Activated gamma-delta T cell (primary cell): Measurements from ENCODE around the gene SDK1.
"Not testable (repeated sequence)": the region's sequence is repeated elsewhere in the genome, so short reads cannot be mapped to it uniquely, and the experiment has no call there.

Experiments used
- DNase-seq: peaks from one replicate; lab custom pipeline; 2025; lab: John Stamatoyannopoulos, UW

SDK1 gene

DNA sequence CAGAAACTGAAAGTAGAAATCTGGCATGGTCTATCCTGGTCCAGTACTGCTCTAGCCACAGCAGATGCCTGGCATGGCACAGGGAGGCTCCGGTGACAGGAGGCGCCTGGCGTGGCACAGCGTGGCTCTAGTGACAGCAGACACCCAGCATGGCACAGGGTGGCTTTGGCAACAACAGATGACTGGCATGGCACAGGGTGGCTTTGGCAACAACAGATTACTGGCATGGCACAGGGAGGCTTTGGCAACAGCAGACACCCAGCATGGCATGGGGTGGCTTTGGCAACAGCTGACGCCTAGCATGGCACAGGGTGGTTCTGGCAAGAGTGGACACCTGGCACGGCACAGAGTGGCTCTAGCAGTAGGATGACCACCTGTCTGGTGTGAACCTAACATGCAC lies 900.5 kb downstream of the SDK1 start:
- DNase-seq = no peak

DNA sequence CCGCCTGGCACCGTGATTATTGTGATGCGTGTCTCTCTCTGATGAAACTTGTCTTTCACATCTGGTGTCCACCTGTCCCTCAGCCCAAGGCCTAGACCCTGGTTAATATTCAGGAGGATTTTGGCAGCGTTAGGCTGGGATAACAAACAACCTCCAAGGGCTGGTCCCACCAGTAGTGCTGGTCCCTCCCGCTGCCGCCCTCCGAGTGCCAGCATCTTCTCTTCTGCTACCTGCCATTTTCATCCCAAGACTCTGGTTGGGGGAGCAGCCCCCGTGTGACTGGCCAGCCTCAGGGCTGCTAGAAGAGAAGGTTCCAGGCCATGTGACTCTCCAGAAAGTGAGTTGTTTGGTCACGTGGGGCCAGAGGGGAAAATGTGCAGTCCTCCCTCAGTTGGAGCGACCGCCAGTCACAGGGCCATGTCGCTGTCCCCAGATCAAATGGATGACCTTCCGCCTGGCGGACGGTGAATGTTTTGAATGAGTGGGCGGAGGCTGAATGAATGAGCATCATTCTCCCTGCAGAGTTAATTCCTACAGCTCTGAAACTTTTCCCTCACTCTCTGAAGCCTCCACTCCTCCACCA lies 901.2 kb downstream of the SDK1 start:
- no peak for DNase-seq

DNA sequence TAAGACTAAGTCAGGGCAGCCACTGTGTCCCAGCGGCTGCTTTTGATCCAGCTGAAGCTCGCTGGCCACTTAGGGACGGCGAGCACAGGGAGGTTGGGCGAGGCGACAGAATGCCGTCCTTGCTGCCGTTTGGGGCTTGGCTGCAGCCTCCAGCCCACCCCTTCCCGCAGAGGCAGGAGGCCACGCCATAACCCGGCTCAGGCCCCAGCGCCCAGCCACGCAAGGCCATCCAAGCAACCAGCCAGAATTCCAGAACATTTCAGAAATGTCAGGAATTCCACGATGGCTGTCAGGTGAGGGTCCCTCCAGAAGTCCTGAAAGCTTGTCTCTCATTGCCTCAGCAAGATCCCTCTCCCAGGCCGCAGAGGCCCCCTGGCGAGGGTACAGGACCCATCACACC lies 901.9 kb downstream of the SDK1 start:
- no peak for DNase-seq

DNA sequence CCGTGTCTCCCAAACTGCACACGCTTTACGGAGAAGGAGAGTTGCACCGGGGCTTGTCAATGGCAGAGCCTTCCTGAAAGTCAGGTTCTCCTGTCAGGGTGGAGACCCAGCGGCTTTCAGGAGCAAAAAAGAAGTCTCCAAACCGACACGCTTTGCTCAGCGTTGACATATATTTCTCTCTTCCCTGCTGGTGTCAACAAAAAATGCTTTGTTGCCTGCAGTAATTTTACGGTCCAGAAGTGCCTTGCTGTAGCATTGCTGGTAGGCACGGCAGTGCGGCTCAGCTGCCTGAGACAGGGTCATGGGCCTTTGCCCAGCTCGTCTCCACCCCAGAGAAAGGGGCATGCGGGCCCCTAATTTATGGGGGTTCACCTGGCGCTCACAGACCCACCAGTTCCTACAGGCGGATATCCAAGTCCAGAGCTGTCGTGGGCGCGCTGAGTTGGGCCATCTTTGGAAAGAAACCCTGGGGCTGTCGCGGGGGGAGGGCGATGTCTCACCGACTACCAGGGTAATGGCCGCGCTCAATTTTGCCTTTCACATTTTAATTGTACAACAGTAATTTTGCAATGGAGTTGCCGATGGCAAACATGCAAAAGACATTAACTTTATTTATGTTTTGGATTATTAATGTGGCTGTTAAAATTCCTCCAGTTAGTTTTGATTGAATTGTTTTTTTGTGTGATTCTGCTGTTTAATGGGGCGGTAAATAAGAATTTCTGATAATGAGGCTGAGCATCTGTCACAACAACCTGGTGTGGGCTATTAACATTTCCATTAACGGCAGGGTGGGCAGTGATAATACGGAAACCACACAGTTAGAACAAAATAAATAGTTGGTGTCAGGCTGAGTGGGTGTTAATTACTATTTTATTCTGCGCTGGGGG lies 902.8 kb downstream of the SDK1 start:
- DNase-seq = no peak

DNA sequence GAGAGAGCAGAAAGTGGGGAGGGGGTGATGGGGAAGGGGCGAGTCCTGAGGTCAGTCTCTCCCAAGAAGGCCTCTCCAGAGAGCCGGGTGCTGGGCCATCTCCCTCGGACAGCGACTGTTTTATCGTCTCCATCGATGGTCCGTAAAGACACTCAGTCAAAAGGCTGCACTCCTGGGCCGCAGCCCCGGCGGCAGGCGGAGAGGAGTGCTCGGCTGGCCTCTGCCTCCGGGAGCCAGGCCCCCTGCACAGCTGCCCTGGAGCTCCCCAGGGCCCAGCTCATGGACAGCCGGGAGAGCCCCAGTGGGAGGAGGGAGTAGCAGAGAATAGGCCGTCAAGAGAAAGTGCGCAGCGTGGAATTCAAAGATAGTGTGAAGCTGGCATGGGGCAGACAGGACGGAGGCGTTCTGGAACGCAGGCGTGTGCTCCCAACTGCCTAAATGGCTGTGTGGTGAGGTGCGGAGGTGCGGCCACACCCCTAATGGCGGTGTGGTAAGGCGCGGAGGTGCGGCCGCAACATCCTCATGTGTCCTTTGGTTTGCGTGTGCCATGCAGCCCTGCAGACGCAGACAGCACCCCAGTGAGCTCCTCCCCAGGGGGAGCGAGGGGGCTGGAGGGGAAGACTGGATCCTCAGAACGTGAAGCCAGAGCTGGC lies 903.6 kb downstream of the SDK1 start:
- no peak for DNase-seq

DNA sequence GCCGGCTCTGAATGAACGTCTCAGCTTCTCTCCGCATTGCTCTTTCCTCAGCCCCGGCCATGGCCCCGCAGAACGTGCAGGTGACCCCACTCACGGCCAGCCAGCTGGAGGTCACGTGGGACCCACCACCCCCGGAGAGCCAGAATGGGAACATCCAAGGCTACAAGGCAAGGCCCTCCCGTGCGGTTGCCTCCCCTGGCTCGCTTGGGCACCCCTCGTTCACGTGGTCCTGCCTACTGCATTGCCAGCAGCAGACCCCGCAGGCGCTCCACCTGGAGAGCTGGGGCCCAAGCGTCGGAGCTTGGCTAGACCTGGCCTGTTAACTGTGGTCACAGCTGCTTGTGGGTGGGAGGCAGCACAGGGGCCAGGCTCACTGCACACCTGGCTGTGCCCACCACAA lies 904.8 kb downstream of the SDK1 start:
- DNase-seq = no peak

DNA sequence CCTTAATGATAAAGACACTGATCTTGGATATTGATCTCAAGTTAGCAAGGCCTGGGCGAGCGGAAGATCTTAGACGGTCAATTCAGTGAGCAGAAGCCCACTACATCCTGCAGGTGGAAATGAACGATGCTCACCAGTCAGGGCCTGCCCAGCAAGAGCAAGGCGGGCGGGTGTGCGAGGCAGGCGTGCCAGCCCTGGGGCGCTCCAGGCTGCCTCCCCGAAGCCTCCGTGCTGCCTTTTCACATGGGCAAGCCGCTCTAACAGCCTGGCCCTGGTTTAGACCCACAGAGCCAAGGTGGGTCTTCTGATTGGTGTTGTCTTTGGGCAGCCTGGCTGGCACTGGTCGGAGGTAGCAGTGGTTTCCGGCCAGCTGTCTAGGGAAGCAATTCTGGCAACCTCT lies 906.0 kb downstream of the SDK1 start:
- no peak for DNase-seq

DNA sequence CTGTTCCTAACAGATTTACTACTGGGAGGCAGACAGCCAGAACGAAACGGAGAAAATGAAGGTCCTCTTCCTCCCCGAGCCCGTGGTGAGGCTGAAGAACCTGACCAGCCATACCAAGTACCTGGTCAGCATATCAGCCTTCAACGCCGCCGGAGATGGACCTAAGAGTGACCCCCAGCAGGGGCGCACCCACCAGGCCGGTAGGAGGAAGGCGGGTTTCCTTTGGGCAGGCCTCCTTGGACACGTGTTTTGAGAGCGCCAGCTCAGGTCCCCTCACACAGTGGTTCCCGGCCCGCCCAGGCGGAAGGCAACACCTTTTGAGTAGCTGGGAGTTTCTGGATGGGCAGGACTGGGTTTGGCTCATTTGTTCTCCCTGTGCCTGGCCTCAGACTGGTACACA lies 907.0 kb downstream of the SDK1 start:
- no peak for DNase-seq

DNA sequence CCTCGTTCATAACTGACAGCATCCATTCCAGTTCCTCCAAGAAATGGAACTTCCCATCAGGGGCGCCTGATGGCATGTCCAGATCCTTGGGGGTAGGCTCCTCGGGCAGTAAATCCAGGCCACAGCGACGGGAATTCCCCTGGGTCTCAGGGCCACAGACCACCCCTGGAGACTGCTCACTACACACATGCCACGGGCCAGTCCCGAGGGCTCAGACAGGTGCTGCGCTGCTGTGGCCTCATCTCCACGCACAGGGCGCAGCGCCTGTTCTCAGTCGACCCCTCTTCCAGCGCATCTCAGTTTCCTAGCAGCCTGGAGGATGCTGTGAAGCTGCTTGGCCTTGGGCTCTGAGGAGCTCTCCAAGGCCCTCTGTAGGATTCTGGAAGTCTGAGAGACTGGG lies 907.5 kb downstream of the SDK1 start:
- DNase-seq = no peak

DNA sequence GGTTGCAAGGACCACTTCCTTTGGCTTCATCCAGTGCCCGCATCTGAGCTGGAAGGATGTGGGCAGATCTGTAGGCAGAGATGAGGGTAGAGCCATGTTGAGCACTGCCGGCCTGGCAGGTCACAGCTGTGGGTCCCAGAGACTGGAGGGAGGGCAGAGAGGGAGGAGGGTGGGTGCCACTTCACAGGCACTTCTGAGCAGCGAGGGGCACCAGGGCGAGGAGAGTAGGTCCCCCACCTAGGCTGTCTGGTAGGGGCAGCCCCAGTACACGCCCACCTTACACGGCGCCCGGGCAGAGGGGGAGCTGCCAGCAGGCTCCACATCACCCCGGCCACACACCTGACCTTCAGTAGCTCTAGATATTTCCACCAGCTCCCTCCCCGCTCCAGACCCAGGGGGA lies 908.1 kb downstream of the SDK1 start:
- DNase-seq = no peak

DNA sequence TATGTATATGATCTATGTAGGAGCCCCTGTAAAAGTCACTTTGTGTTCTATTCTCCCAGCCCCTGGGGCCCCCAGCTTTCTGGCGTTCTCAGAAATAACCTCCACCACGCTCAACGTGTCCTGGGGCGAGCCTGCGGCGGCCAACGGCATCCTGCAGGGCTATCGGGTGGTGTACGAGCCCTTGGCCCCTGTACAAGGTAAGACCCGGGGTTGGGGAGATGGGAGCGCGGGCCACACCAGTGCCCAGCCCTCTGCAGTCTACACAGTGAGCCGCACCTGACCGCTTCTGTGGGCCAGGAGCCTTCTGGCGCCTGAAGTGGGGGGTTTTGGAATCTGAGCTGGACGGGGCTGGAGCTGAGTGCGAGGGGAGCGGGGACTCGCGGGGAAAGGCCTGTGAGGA lies 908.9 kb downstream of the SDK1 start:
- no peak for DNase-seq

DNA sequence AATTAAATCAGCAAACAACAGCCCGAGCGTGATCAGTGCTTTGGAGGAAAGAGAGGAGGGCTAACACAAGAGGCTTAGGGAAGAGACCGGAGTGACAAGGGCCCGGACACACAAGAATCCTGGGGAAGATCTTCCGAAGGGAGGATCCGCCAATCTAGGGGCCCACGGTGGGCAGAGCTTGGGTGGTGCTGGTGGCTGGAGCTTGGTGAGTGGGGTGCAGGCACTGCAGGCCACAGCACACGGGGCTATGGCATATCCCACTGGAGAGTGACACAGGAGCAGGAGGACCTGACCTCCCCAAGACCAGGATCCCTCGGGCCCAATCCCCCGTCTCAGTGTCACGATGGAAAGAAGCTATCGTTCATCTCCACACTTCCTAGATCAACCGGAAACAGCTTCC lies 909.8 kb downstream of the SDK1 start:
- DNase-seq = no peak

DNA sequence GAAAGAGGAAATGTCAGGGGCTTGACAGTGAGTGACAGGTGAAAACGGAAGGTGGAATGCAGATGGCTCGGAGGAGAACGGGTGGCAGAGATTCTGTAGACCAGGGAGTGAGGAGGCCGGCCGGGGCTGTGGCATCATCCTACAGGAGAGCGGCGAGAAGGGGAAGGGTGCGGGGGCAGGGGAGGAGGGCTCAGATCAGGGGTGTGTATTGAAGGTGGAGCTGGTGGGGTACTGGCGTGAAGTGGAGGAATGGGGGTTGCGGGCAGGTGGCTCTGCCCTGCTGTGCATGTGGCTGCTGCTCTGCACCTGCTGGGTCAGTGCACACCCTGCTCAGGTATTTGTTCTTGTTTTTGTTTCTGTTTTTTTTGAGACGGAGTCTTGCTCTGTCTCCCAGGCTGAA lies 910.2 kb downstream of the SDK1 start:
- no peak for DNase-seq

DNA sequence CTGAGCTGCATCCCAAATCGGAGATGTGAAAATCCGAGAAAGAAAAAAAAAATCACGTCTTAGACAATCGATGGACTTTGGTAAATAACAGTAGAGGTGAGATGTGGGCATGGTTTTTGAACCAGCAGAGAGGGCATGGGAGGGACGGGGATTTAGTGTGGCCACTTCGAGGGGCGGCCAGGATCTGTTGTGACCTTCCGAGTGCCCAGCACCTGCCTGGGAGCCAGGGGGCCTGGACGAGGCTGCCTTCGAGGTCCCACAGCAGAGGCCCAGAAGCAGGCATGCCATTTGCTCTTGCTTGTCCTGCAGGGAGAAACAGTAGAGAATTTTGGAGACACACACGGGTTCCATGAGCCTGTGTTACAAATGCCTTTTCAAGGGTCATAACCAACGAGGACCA lies 911.3 kb downstream of the SDK1 start:
- no peak for DNase-seq

DNA sequence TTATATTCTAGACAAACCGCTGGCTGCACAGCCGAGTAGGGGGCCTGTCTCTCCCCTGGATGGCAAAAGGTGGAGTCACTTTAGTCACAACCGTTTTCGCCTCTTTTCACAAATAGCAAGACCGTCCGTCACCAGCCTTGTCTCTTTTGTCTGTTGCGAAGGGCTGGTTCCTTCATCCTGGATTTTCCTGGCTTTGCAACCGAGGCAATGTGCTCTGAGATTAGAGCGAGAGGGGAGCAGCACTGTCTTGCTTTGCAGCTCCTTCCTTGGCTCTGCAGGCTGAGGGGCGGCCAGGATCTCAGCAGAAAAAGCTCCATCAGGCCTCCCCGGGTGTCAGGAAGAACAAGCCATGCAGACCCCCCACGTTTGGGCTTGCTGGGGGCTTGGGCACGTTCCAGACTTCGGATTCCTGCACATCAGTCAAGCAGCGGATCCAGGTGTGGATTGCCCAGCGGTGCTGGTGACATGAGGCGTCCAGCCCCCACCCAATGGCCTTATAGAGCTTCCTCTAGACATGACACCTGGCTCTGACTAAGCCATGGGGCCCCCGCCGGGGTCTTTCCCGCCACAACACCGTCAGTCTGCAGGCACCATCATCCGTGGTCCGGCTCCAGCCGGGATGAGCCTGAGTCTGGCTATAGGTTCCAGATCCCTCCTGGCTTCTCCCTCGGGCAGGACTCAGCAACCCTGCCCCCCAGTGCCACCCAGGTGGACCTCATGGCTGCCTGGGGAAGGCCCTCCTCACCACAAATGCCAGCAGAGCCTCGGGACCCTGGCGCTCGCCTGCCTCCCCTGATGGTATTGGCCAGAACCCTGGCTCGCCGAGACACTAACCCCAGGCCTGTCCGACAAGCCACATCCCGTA lies 913.5 kb downstream of the SDK1 start:
- DNase-seq = no peak

DNA sequence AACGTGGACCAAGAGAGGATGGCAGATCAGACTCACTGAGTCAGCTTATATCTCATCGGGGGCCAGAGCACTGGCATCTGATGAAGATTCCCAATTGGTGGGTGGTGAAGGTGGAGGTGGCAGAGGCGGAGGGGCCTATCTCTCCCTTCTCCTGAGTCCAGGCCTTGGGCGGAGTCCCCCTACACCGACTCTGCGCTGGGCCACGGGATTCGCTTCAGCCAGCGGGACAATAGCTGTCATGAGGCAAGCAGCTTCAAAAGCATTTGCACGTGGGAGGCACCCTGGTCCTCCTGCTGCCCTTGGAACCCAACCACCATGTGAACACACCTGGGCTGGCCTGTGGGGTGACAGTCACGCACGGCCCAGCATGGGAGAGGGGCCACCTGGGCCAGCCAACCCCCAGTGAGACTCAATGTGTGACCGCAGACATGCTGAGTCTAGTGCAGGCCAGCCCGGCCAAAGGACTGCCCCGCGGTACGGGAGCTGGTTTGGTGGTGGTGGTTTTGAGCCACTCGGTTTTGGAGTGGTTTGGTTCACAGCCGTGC lies 914.2 kb downstream of the SDK1 start:
- DNase-seq = no peak

DNA sequence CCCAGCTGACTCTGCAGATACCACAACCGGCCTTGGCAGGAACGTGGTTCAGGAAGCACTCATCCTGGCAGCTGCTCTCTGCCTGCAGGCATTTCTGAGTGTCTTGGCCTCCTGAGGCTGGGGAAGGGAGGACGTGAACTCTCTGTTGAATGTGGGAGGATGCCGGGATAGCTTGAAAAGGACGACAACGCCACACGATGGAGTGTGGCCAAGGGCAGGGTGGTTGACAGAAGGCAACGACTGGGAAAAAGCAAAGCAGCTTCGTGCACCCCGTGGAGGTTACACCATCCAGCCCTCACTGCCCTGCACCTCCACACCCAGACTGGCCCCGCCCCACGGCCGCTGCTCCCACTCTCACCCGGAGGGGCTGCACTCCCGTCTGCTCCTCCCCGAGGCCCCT lies 915.0 kb downstream of the SDK1 start:
- DNase-seq = no peak

DNA sequence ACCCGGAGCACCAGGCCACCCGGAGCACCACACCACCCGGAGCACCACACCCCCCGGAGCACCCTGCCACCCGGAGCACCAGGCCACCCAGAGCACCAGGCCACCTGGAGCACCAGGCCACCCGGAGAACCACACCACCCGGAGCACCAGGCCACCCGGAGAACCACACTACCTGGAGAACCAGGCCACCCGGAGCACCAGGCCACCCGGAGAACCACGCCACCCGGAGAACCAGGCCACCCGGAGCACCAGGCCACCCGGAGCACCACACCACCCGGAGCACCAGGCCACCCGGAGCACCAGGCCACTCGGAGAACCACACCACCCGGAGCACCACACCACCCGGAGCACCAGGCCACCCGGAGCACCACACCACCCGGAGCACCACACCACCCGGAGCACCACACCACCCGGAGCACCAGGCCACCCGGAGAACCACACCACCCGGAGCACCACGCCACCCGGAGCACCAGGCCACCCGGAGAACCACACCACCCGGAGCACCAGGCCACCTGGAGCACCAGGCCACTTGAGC lies 916.1 kb downstream of the SDK1 start:
- DNase-seq = not testable (repeated sequence)

DNA sequence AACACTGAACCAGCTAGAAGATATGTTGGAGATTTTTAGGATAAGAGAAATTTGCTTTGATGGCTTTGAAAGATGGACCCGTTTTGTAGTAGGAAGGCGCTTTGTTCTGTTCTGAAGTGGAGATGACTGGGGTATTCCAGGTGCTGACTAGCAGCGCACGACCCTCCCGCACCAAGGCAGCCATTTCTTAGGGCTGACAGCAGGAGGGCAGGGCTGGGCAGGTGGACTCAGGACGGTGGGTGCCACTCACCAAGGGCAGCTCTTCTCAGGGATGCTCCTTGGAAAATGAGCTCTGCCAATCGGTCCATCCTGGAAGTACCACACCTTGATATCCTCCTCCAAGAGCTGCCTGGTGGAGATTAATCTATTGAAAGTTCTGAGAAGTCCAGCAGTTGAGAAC lies 917.4 kb downstream of the SDK1 start:
- DNase-seq = no peak

DNA sequence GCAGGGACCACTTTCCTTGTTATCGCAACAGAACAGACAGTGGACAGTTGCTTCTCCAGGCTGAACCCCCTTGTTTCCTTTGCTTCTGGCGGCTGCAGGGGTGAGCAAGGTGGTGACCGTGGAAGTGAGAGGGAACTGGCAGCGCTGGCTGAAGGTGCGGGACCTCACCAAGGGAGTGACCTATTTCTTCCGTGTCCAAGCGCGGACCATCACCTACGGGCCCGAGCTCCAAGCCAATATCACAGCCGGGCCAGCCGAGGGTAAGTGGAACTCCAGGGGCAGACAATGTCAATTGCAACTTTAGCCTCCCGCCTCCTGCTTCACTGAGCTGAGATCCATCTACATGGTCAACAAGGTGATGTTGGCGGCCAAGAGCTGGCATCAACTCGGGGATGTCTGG lies 919.0 kb downstream of the SDK1 start:
- DNase-seq = no peak

DNA sequence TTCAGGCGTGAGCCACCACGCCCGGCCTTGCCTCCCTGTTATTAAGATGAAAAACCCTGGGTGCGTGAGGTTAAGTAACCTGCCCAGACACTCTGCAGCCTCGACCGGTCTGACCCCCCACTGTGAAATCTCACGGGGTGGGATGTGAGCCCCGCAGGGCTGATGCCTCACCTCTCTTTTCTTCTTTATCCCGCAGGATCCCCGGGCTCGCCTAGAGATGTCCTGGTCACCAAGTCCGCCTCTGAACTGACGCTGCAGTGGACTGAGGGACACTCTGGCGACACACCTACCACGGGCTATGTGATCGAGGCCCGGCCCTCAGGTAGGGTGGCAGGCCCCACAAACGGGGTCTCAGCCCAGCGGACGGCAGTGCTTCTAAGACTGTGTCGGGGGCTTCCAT lies 920.0 kb downstream of the SDK1 start:
- no peak for DNase-seq

DNA sequence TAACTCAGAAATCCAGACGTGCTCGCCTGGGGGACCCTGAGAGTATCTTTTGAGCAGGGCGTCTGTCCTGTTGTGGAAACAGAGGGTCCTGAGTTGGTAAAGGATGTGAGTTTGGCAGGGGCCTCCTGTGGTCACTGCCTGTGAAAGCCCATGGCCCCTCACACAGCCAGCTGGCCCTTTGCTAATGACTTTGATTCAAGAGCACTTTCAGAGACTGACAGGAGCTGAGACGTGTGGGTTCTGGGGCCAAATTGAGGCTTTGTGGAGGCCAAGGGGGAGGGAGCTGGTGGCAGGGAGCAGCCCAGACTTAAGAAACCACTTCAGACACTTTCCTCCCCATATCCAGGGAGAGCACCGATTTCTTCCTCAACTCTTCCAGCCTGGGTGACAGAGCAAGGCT lies 921.6 kb downstream of the SDK1 start:
- DNase-seq = no peak
